ENCODE results near the gene NAXD. TPM values are rescaled to one million over a fixed set of nuclear protein-coding genes. Genes with fewer than 3 reads are reported as not detected.

The NAXD gene
- polyA plus RNA-seq, 1 donor from 2014 or later = 58.1 TPM

DNA sequence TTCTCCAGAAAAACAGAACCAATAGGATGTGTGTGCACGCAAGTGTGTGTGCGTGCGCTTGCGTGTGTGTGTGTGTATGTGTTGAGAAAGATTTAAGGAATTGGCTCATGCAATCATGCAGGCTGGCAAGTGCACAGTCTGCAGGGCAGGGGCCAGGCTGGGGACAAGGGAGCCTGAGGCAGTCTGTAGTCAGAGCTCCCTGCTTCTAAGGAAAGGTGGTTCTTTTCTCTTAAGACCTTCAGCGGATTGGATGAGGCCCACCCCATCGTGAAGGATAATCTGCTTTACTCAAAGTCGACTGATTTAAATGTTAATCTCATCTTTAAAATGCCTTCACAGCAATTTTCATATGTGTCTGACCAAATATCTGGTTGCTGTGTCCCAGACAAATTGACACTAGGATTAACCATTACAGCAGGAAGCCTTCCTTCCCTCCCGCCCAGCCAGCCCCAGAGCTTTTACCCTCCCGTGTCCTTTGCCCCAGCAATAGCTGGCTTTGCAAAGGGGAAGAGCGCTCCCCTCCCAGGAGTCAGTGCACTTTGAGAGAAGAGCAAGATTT, 15.0 kb upstream of the NAXD start:
- no peaks in the 10 kb centered on the region for H4K20me1 ChIP-seq (ENCODE audit: insufficient read depth)
- no peaks in the 10 kb centered on the region for H3K36me3 ChIP-seq (ENCODE audit: insufficient read depth, low read length)
- TF ChIP-seq POLR2AphosphoS5 (IDR thresholded peaks at IDR 0.05) = no peak
- TF ChIP-seq EZH2 (IDR thresholded peaks at IDR 0.05; ENCODE audit: borderline replicate concordance, insufficient read depth, low read length, poor library complexity, severe bottlenecking) = no peak
- TF ChIP-seq, protein P1, sequence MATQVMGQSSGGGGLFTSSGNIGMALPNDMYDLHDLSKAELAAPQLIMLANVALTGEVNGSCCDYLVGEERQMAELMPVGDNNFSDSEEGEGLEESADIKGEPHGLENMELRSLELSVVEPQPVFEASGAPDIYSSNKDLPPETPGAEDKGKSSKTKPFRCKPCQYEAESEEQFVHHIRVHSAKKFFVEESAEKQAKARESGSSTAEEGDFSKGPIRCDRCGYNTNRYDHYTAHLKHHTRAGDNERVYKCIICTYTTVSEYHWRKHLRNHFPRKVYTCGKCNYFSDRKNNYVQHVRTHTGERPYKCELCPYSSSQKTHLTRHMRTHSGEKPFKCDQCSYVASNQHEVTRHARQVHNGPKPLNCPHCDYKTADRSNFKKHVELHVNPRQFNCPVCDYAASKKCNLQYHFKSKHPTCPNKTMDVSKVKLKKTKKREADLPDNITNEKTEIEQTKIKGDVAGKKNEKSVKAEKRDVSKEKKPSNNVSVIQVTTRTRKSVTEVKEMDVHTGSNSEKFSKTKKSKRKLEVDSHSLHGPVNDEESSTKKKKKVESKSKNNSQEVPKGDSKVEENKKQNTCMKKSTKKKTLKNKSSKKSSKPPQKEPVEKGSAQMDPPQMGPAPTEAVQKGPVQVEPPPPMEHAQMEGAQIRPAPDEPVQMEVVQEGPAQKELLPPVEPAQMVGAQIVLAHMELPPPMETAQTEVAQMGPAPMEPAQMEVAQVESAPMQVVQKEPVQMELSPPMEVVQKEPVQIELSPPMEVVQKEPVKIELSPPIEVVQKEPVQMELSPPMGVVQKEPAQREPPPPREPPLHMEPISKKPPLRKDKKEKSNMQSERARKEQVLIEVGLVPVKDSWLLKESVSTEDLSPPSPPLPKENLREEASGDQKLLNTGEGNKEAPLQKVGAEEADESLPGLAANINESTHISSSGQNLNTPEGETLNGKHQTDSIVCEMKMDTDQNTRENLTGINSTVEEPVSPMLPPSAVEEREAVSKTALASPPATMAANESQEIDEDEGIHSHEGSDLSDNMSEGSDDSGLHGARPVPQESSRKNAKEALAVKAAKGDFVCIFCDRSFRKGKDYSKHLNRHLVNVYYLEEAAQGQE (IDR thresholded peaks at IDR 0.05; ENCODE audit: borderline replicate concordance) = no peak
- TF ChIP-seq, protein P2, sequence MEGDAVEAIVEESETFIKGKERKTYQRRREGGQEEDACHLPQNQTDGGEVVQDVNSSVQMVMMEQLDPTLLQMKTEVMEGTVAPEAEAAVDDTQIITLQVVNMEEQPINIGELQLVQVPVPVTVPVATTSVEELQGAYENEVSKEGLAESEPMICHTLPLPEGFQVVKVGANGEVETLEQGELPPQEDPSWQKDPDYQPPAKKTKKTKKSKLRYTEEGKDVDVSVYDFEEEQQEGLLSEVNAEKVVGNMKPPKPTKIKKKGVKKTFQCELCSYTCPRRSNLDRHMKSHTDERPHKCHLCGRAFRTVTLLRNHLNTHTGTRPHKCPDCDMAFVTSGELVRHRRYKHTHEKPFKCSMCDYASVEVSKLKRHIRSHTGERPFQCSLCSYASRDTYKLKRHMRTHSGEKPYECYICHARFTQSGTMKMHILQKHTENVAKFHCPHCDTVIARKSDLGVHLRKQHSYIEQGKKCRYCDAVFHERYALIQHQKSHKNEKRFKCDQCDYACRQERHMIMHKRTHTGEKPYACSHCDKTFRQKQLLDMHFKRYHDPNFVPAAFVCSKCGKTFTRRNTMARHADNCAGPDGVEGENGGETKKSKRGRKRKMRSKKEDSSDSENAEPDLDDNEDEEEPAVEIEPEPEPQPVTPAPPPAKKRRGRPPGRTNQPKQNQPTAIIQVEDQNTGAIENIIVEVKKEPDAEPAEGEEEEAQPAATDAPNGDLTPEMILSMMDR (IDR thresholded peaks at IDR 0.05; ENCODE audit: poor library complexity, severe bottlenecking) = no peak
- H3K9me2 ChIP-seq (ENCODE audit: insufficient read depth, low read length) = no peaks in the 10 kb centered on the region
- no peaks in the 10 kb centered on the region for H3K27me3 ChIP-seq (ENCODE audit: insufficient read depth, low read depth, low read length)
- no peak overlapping the region for H3K27ac ChIP-seq (ENCODE audit: low read length)
- H3F3A ChIP-seq (ENCODE audit: insufficient read depth, low read length, poor library complexity, severe bottlenecking) = no peaks in the 10 kb centered on the region
- no peak overlapping the region for H2AFZ ChIP-seq (ENCODE audit: low read depth, low read length)
- no peak overlapping the region for H3K9ac ChIP-seq (ENCODE audit: low read length)
- H3K4me2 ChIP-seq (ENCODE audit: low read length) = no peak overlapping the region
- H3K79me2 ChIP-seq (replicated peaks; ENCODE audit: insufficient read depth, low read length) = no peaks in the 10 kb centered on the region
- no peaks in the 10 kb centered on the region for H3K9me3 ChIP-seq (ENCODE audit: low read length)
- H3K4me3 ChIP-seq (ENCODE audit: low read length) = no peak overlapping the region

DNA sequence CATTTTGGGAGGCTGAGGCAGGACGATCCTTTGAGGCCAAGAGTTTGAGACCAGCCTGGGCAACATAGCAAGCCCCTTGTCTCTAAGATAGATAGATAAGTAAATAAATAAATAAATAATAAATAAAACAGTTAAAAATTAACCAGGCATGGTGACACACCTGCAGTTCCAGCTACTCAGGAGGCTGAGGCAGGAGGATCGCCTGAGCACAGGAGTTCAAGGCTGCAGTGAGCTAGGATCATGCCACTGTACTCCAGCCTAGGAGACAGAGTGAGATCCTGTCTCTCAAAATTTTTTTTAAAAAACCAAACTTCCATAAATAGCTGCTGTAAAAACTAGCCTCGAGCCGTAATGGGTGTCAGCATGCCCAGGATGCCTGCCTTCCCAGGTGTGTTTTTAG, 14.4 kb upstream of the NAXD start:
- no peaks in the 10 kb centered on the region for H3K9me3 ChIP-seq (ENCODE audit: low read length)
- H3K79me2 ChIP-seq (replicated peaks; ENCODE audit: insufficient read depth, low read length) = no peaks in the 10 kb centered on the region
- H3K36me3 ChIP-seq (ENCODE audit: insufficient read depth, low read length) = no peaks in the 10 kb centered on the region
- H3K27me3 ChIP-seq (ENCODE audit: insufficient read depth, low read depth, low read length) = no peaks in the 10 kb centered on the region
- H3K9me2 ChIP-seq (ENCODE audit: insufficient read depth, low read length) = no peaks in the 10 kb centered on the region
- H3K9ac ChIP-seq (ENCODE audit: low read length) = no peak overlapping the region
- H3K27ac ChIP-seq (ENCODE audit: low read length) = no peak overlapping the region
- no peak overlapping the region for H2AFZ ChIP-seq (ENCODE audit: low read depth, low read length)
- TF ChIP-seq EZH2 (IDR thresholded peaks at IDR 0.05; ENCODE audit: borderline replicate concordance, insufficient read depth, low read length, poor library complexity, severe bottlenecking) = no peak
- H4K20me1 ChIP-seq (ENCODE audit: insufficient read depth) = no peaks in the 10 kb centered on the region
- H3F3A ChIP-seq (ENCODE audit: insufficient read depth, low read length, poor library complexity, severe bottlenecking) = no peaks in the 10 kb centered on the region
- no peak overlapping the region for H3K4me2 ChIP-seq (ENCODE audit: low read length)
- no peak overlapping the region for H3K4me3 ChIP-seq (ENCODE audit: low read length)

DNA sequence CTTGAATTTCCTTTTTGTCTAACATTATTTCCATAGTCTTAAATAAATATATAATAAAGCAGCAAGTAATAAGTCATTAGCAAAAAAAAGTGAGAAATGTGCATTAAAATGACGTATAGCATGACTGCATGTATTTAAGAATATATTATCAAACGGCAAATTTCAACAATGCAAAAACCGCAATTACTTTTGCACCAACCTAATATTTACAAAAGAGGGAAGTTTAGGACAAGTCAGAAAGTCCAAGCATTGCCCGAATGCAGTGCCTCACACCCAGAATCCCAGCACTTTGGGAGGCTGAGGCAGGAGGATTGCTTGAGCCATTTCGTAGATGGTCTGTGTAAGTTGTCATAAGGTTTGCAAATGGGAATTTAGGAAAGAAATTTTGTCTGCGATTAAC, 10.2 kb upstream of the NAXD start:
- TF ChIP-seq EP300 (conservative IDR thresholded peaks at IDR 0.05; ENCODE audit: poor library complexity, severe bottlenecking) (no peak), POLR2AphosphoS5 (IDR thresholded peaks at IDR 0.05) (no peak), SMC3 (conservative IDR thresholded peaks at IDR 0.05; ENCODE audit: poor library complexity) (no peak), MXI1 (conservative IDR thresholded peaks at IDR 0.05; ENCODE audit: poor library complexity, severe bottlenecking) (no peak), TAF1 (IDR thresholded peaks at IDR 0.05; ENCODE audit: low read depth) (no peak), RAD21 (conservative IDR thresholded peaks at IDR 0.05) (no peak), EZH2 (IDR thresholded peaks at IDR 0.05; ENCODE audit: borderline replicate concordance, insufficient read depth, low read length, poor library complexity, severe bottlenecking) (no peak)
- TF ChIP-seq, protein P1 (IDR thresholded peaks at IDR 0.05; ENCODE audit: borderline replicate concordance) = no peak
- TF ChIP-seq, protein P2 (IDR thresholded peaks at IDR 0.05; ENCODE audit: poor library complexity, severe bottlenecking) = no peak
- Histone ChIP-seq H3K4me2 (ENCODE audit: low read length) (no peak overlapping the region), H3K9ac (ENCODE audit: low read length) (no peak overlapping the region), H3K9me2 (ENCODE audit: insufficient read depth, low read length) (no peaks in the 10 kb centered on the region), H3F3A (ENCODE audit: insufficient read depth, low read length, poor library complexity, severe bottlenecking) (no peaks in the 10 kb centered on the region), H4K20me1 (ENCODE audit: insufficient read depth) (no peaks in the 10 kb centered on the region), H3K36me3 (ENCODE audit: insufficient read depth, low read length) (no peaks in the 10 kb centered on the region), H2AFZ (ENCODE audit: low read depth, low read length) (no peak overlapping the region), H3K27me3 (ENCODE audit: insufficient read depth, low read depth, low read length) (no peaks in the 10 kb centered on the region), H3K9me3 (ENCODE audit: low read length) (no peaks in the 10 kb centered on the region), H3K4me3 (ENCODE audit: low read length) (no peak overlapping the region), H3K27ac (ENCODE audit: low read length) (no peak overlapping the region), H3K79me2 (replicated peaks; ENCODE audit: insufficient read depth, low read length) (no peaks in the 10 kb centered on the region)

All from neural cell (in vitro differentiated cells).